HepG2 (cell line): ENCODE results near the gene WDR76. TPM values are rescaled to one million over a fixed set of nuclear protein-coding genes. Genes with fewer than 3 reads are reported as not detected.

Experiments used
- CBFB ChIP-seq: sonication (generic); formaldehyde crosslinking; IDR thresholded peaks from 2 replicates; pipeline ENCODE4 v1.4.0; 2020; ENCODE audit warnings: missing genetic modification reagents
- EED ChIP-seq: sonication (generic); formaldehyde crosslinking; IDR thresholded peaks from 2 replicates; pipeline ENCODE4 v1.5.0; 2020; ENCODE audit warnings: mild to moderate bottlenecking, missing genetic modification reagents
- EP300 ChIP-seq, 3 experiments: sonication (generic) in 1 of 3; formaldehyde crosslinking in 1 of 3; IDR thresholded peaks; 2 replicates each; pipeline versions ENCODE4 v1.5.1 to v1.6.1; 2011 to 2020; ENCODE audit warnings: low read depth in 2 of 3, low read length in 2 of 3, borderline replicate concordance in 1 of 3, improper control_type of control experiment in 1 of 3, mild to moderate bottlenecking in 1 of 3, missing genetic modification reagents in 1 of 3, moderate library complexity in 1 of 3
- ESRRA ChIP-seq: sonication (generic); formaldehyde crosslinking; IDR thresholded peaks from 2 replicates; pipeline ENCODE4 v1.5.1; 2020; ENCODE audit warnings: mild to moderate bottlenecking, low read depth, missing genetic modification reagents
- GABPB1 ChIP-seq: IDR thresholded peaks from 2 replicates; pipeline ENCODE4 v1.6.1; 2016; ENCODE audit warnings: mild to moderate bottlenecking, missing genetic modification reagents, moderate library complexity, missing compliant biosample characterization
- HDAC1 ChIP-seq: sonication (generic); formaldehyde crosslinking; IDR thresholded peaks from 2 replicates; pipeline ENCODE4 v1.5.1; 2020; ENCODE audit warnings: mild to moderate bottlenecking, missing genetic modification reagents
- MBNL3 ChIP-seq: fragments of 250-450 bp; sonication (Bioruptor Pico); conservative IDR thresholded peaks from 2 replicates; pipeline ENCODE4 v1.8.0; 2022; ENCODE audit warnings: mild to moderate bottlenecking, inconsistent platforms
- MYNN ChIP-seq: sonication (generic); formaldehyde crosslinking; IDR thresholded peaks from 2 replicates; pipeline ENCODE4 v1.4.0; 2020; ENCODE audit warnings: mild to moderate bottlenecking, low read depth, missing genetic modification reagents
- REL ChIP-seq: sonication (generic); formaldehyde crosslinking; conservative IDR thresholded peaks from 2 replicates; pipeline ENCODE4 v1.8.0; 2022; ENCODE audit warnings: mild to moderate bottlenecking, missing genetic modification reagents, moderate library complexity
- TCF7 ChIP-seq: sonication (generic); IDR thresholded peaks from 2 replicates; pipeline ENCODE4 v1.6.1; 2016; ENCODE audit warnings: antibody characterized with exemption, low read depth
- TGIF2 ChIP-seq: IDR thresholded peaks from 2 replicates; pipeline ENCODE4 v1.6.1; 2016; ENCODE audit warnings: control low read depth, missing compliant biosample characterization
- ZNF224 ChIP-seq: sonication (generic); formaldehyde crosslinking; IDR thresholded peaks from 2 replicates; pipeline ENCODE4 v1.5.0; 2020; ENCODE audit warnings: mild to moderate bottlenecking, missing genetic modification reagents
- ZNF350 ChIP-seq: sonication (generic); formaldehyde crosslinking; IDR thresholded peaks from 2 replicates; pipeline ENCODE4 v1.4.0; 2020; ENCODE audit warnings: mild to moderate bottlenecking, low read depth, missing genetic modification reagents, borderline replicate concordance
- ZNF367 ChIP-seq: sonication (generic); formaldehyde crosslinking; IDR thresholded peaks from 2 replicates; pipeline ENCODE4 v1.4.0; 2020; ENCODE audit warnings: missing genetic modification reagents, borderline replicate concordance
- ZNF543 ChIP-seq: sonication (generic); formaldehyde crosslinking; IDR thresholded peaks from 2 replicates; pipeline ENCODE4 v1.4.0; 2020; ENCODE audit warnings: mild to moderate bottlenecking, missing genetic modification reagents
- ZSCAN31 ChIP-seq: sonication (generic); formaldehyde crosslinking; IDR thresholded peaks from 2 replicates; pipeline ENCODE4 v1.5.0; 2020; ENCODE audit warnings: low read depth, mild to moderate bottlenecking, missing genetic modification reagents
- polyA plus RNA-seq, 8 experiments: library from polyadenylated mRNA; depleted of rRNA in 3 of 8; stranded (reverse) in 7 of 8; unstranded in 1 of 8; fragments of >200 nt; fragmentation: Illumina TruSeq in 4 of 8; extraction: Trizol in 4 of 8; gene quantifications; 2 replicates each; pipeline versions ENCODE4 v1.2.1 to v1.2.3, GENCODE V29; 2011 to 2016; ENCODE audit warnings: low read depth in 4 of 8, missing spikeins in 1 of 8, mixed read lengths in 1 of 8; ENCODE audit not compliant: insufficient read depth in 1 of 8
- total RNA-seq, 5 experiments: library from RNA; depleted of rRNA; stranded (reverse); fragments of >200 nt; fragmentation: Illumina TruSeq; extraction: Trizol; gene quantifications; 2 replicates each; pipeline ENCODE4 v1.2.3, GENCODE V29; 2016; ENCODE audit warnings: low read depth in 1 of 5
- TF ChIP-seq, protein P1 (sequence below): sonication (generic); formaldehyde crosslinking; IDR thresholded peaks from 2 replicates; pipeline ENCODE4 v1.5.0; 2020; ENCODE audit warnings: missing genetic modification reagents
- TF ChIP-seq, protein P2 (sequence below): sonication (generic); formaldehyde crosslinking; IDR thresholded peaks from 2 replicates; pipeline ENCODE4 v1.5.1; 2020; ENCODE audit warnings: missing genetic modification reagents, mild to moderate bottlenecking, borderline replicate concordance
- TF ChIP-seq, protein P3 (sequence below): sonication (generic); formaldehyde crosslinking; IDR thresholded peaks from 2 replicates; pipeline ENCODE4 v1.4.0; 2020; ENCODE audit warnings: missing genetic modification reagents
- TF ChIP-seq, protein P4 (sequence below): fragments of 450-650 bp; IDR thresholded peaks from 2 replicates; pipeline ENCODE4 v1.6.1; 2017
- TF ChIP-seq, protein P5 (sequence below): sonication (generic); formaldehyde crosslinking; IDR thresholded peaks from 2 replicates; pipeline ENCODE4 v1.4.0; 2020; ENCODE audit warnings: mild to moderate bottlenecking, missing genetic modification reagents
- TF ChIP-seq, protein P6 (sequence below): sonication (generic); formaldehyde crosslinking; IDR thresholded peaks from 2 replicates; pipeline ENCODE4 v1.4.0; 2020; ENCODE audit warnings: low read depth, mild to moderate bottlenecking, missing genetic modification reagents

WDR76 gene
- total and polyA plus RNA-seq, 2 of the 13 experiments (the other 11 are each of a cell fraction or from before 2014, with no cell fraction given) = 1.1 to 9.7 TPM

DNA sequence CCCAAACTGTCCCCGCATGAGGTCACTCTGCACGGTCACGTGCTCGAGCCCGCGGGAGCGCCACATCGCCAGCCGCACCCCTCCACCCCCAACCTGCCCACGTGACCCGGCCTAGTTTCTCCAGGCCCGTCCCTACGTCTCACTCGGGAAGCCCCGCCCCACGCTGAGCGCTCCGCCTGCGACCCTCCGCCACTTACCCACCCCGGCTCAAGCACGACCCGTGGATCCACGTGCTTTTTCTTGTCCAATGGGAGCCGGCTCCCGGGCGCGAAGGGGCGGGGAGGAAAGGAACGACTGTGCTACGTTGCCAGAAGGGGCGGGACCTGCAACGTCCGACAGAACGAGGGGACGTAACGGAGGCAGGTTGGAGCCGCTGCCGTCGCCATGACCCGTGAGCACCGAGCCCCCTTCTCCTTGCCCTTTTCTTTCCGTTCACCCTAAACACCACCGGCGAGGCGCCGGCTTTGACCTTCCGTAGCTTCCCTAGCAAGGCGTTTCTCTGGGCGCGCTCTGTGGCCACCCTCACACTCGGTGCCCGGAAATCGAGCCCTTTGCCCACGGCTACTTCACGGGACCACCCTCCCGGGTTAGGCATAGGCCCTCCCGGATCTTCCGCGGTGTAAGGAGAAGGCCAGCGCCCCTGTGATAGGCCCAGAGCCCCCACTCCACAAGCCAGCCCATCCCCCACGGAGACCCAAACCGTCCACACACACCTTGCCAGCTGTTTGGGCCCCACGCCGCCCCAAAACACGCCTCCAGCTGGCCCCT lies 34.6 kb upstream of the WDR76 start, which contains the start of gene SERF2 (continued):
- TF ChIP-seq, protein P1, sequence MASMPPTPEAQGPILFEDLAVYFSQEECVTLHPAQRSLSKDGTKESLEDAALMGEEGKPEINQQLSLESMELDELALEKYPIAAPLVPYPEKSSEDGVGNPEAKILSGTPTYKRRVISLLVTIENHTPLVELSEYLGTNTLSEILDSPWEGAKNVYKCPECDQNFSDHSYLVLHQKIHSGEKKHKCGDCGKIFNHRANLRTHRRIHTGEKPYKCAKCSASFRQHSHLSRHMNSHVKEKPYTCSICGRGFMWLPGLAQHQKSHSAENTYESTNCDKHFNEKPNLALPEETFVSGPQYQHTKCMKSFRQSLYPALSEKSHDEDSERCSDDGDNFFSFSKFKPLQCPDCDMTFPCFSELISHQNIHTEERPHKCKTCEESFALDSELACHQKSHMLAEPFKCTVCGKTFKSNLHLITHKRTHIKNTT (CRISPR knock-in tag) = no peak
- TF ChIP-seq ZNF350 (CRISPR knock-in tag) = peak; percentile 66; the same call in 1 of the 2 replicates
- TF ChIP-seq, protein P2, sequence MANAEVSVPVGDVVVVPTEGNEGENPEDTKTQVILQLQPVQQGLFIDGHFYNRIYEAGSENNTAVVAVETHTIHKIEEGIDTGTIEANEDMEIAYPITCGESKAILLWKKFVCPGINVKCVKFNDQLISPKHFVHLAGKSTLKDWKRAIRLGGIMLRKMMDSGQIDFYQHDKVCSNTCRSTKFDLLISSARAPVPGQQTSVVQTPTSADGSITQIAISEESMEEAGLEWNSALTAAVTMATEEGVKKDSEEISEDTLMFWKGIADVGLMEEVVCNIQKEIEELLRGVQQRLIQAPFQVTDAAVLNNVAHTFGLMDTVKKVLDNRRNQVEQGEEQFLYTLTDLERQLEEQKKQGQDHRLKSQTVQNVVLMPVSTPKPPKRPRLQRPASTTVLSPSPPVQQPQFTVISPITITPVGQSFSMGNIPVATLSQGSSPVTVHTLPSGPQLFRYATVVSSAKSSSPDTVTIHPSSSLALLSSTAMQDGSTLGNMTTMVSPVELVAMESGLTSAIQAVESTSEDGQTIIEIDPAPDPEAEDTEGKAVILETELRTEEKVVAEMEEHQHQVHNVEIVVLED (CRISPR knock-in tag) = peak; percentile 94
- no peak for TF ChIP-seq EP300 (IDR thresholded peaks at IDR 0.05; ENCODE audit: low read depth in 2 of 2, low read length in 2 of 2)
- no peak for TF ChIP-seq EP300 (CRISPR knock-in tag; IDR thresholded peaks at IDR 0.05; ENCODE audit: borderline replicate concordance)
- 0 out of 2 replicates have a peak, but pooled peaks have one; percentile 6 for TF ChIP-seq TGIF2
- TF ChIP-seq ZNF367 = no peak
- TF ChIP-seq, protein P3, sequence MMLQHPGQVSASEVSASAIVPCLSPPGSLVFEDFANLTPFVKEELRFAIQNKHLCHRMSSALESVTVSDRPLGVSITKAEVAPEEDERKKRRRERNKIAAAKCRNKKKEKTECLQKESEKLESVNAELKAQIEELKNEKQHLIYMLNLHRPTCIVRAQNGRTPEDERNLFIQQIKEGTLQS (CRISPR knock-in tag) = no peak
- no peak for TF ChIP-seq CBFB (CRISPR knock-in tag)
- TF ChIP-seq, protein P4, sequence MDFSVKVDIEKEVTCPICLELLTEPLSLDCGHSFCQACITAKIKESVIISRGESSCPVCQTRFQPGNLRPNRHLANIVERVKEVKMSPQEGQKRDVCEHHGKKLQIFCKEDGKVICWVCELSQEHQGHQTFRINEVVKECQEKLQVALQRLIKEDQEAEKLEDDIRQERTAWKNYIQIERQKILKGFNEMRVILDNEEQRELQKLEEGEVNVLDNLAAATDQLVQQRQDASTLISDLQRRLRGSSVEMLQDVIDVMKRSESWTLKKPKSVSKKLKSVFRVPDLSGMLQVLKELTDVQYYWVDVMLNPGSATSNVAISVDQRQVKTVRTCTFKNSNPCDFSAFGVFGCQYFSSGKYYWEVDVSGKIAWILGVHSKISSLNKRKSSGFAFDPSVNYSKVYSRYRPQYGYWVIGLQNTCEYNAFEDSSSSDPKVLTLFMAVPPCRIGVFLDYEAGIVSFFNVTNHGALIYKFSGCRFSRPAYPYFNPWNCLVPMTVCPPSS = no peak
- no peak for TF ChIP-seq TCF7
- no peak for TF ChIP-seq ZNF224 (CRISPR knock-in tag)
- TF ChIP-seq, protein P5, sequence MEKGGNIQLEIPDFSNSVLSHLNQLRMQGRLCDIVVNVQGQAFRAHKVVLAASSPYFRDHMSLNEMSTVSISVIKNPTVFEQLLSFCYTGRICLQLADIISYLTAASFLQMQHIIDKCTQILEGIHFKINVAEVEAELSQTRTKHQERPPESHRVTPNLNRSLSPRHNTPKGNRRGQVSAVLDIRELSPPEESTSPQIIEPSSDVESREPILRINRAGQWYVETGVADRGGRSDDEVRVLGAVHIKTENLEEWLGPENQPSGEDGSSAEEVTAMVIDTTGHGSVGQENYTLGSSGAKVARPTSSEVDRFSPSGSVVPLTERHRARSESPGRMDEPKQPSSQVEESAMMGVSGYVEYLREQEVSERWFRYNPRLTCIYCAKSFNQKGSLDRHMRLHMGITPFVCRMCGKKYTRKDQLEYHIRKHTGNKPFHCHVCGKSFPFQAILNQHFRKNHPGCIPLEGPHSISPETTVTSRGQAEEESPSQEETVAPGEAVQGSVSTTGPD (CRISPR knock-in tag) = 0 out of 2 replicates have a peak, but pooled peaks have one; percentile 42
- TF ChIP-seq HDAC1 (CRISPR knock-in tag) = peak; percentile 57
- TF ChIP-seq, protein P6, sequence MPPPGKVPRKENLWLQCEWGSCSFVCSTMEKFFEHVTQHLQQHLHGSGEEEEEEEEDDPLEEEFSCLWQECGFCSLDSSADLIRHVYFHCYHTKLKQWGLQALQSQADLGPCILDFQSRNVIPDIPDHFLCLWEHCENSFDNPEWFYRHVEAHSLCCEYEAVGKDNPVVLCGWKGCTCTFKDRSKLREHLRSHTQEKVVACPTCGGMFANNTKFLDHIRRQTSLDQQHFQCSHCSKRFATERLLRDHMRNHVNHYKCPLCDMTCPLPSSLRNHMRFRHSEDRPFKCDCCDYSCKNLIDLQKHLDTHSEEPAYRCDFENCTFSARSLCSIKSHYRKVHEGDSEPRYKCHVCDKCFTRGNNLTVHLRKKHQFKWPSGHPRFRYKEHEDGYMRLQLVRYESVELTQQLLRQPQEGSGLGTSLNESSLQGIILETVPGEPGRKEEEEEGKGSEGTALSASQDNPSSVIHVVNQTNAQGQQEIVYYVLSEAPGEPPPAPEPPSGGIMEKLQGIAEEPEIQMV = peak; percentile 26; the same call in 1 of the 2 replicates
- TF ChIP-seq GABPB1 = peak; percentile 17
- TF ChIP-seq ZSCAN31 (CRISPR knock-in tag) = peak; percentile 19
- 0 out of 2 replicates have a peak, but pooled peaks have one; percentile 11 for TF ChIP-seq ESRRA (CRISPR knock-in tag)
- no peak for TF ChIP-seq MYNN (CRISPR knock-in tag)
- TF ChIP-seq REL = no peak
- TF ChIP-seq EED (CRISPR knock-in tag) = peak; percentile 34; the same call in 1 of the 2 replicates
- TF ChIP-seq ZNF543 (CRISPR knock-in tag) = no peak
- no peak for TF ChIP-seq MBNL3 (CRISPR knock-in tag)
